A549 (cell line): ENCODE data around the gene CNTN4. TPM values are rescaled to one million over a fixed set of nuclear protein-coding genes. Genes with fewer than 3 reads are reported as not detected.

ENCODE experiments used
- ATAC-seq, 2 experiments: fragments of 200-7000 bp in 1 of 2; fragments of >200 bp in 1 of 2; cut with Nextera tagmentation in 1 of 2; cut with Tn5 transposase in 1 of 2; 3 replicates each; pipeline versions ENCODE4 v1.8.0 to v1.9.1; 2018 to 2020; ENCODE audit warnings: mild to moderate bottlenecking in 1 of 2, moderate library complexity in 1 of 2
- CTCF ChIA-PET: fragments of 300-600 bp; sonication (Branson Sonifier 250); formaldehyde crosslinking; extraction: SDS; loops from one replicate; lab custom pipeline; 2021; ENCODE audit warnings: antibody characterized with exemption, inconsistent platforms; lab: Yijun Ruan, JAX
- POLR2A ChIA-PET: fragments of 350-600 bp; formaldehyde crosslinking; extraction: SDS; loops from one replicate; lab custom pipeline; 2021; ENCODE audit warnings: antibody characterized with exemption, inconsistent platforms; lab: Yijun Ruan, JAX
- DNase-seq, 2 experiments: peaks; one replicate each; pipeline versions ENCODE4 v3.0.0 to v3.0.0-alpha.2; 2011 to 2016; ENCODE audit warnings: low read depth in 1 of 2, low spot score in 1 of 2
- FAIRE-seq: peaks from 2 replicates; lab custom pipeline; 2011; peaks lifted over from hg19 to GRCh38; lab: Jason Lieb, UNC
- H3K27ac ChIP-seq, 2 experiments: fragments of >200 bp; sonication (Bioruptor Twin); formaldehyde crosslinking; 3 replicates each; pipeline ENCODE4 v1.5.1; 2016 to 2017
- H3K4me1 ChIP-seq: fragments of >200 bp; sonication (Bioruptor Twin); formaldehyde crosslinking; 3 replicates; pipeline ENCODE4 v1.6.1; 2016
- H3K4me2 ChIP-seq: fragments of >200 bp; sonication (Bioruptor Twin); formaldehyde crosslinking; 3 replicates; pipeline ENCODE4 v1.6.1; 2016
- H3K4me3 ChIP-seq: fragments of >200 bp; sonication (Bioruptor Twin); formaldehyde crosslinking; 3 replicates; pipeline ENCODE4 v1.5.1; 2016
- H3K9me3 ChIP-seq: fragments of >200 bp; sonication (Bioruptor Twin); formaldehyde crosslinking; 3 replicates; pipeline ENCODE4 v1.6.1; 2016
- CBX2 ChIP-seq: fragments of 200-600 bp; sonication (generic); IDR thresholded peaks from 2 replicates; pipeline ENCODE4 v1.6.1; 2016; ENCODE audit warnings: low read depth, mild to moderate bottlenecking, borderline replicate concordance
- CBX8 ChIP-seq: fragments of 200-600 bp; sonication (generic); IDR thresholded peaks from 2 replicates; pipeline ENCODE4 v1.6.1; 2016
- EHF ChIP-seq: fragments of 250-450 bp; sonication (Bioruptor Pico); IDR thresholded peaks from 2 replicates; pipeline ENCODE4 v1.5.0; 2020; ENCODE audit warnings: mild to moderate bottlenecking
- EHMT2 ChIP-seq: fragments of 200-600 bp; sonication (generic); IDR thresholded peaks from 2 replicates; pipeline ENCODE4 v1.6.1; 2016; ENCODE audit warnings: antibody characterized with exemption, low read depth, mild to moderate bottlenecking, moderate library complexity
- ELK1 ChIP-seq: fragments of 150-350 bp; IDR thresholded peaks from 2 replicates; pipeline ENCODE4 v1.6.1; 2014; ENCODE audit warnings: low read depth, mild to moderate bottlenecking, low read length
- EP300 ChIP-seq, 2 experiments: fragments of >200 bp; sonication (Bioruptor Twin); formaldehyde crosslinking; IDR thresholded peaks; 2 replicates in 1 of 2; 3 replicates in 1 of 2; pipeline ENCODE4 v1.6.1; 2016 to 2017
- GATA3 ChIP-seq: IDR thresholded peaks from 2 replicates; pipeline ENCODE4 v1.6.1; 2012; ENCODE audit warnings: borderline replicate concordance
- HEYL ChIP-seq: fragments of 250-450 bp; sonication (Bioruptor Pico); IDR thresholded peaks from 2 replicates; pipeline ENCODE4 v1.8.0; 2021; ENCODE audit warnings: mild to moderate bottlenecking, moderate library complexity
- HOXB5 ChIP-seq: fragments of 250-450 bp; sonication (Bioruptor Pico); IDR thresholded peaks from 2 replicates; pipeline ENCODE4 v1.5.0; 2020; ENCODE audit warnings: mild to moderate bottlenecking, moderate library complexity
- JUN ChIP-seq, 2 experiments: fragments of >200 bp; sonication (Bioruptor Twin); formaldehyde crosslinking; IDR thresholded peaks; 2 replicates in 1 of 2; 3 replicates in 1 of 2; pipeline ENCODE4 v1.6.1; 2016 to 2017
- JUNB ChIP-seq: fragments of >200 bp; sonication (Bioruptor Twin); formaldehyde crosslinking; IDR thresholded peaks from 2 replicates; pipeline ENCODE4 v1.6.1; 2016
- MAFK ChIP-seq: fragments of 450-650 bp; IDR thresholded peaks from 2 replicates; pipeline ENCODE4 v1.6.1; 2014; ENCODE audit not compliant: partially characterized antibody
- MYC ChIP-seq: IDR thresholded peaks from 2 replicates; pipeline ENCODE4 v1.6.1; 2012; ENCODE audit warnings: mild to moderate bottlenecking, inconsistent platforms, low read length, improper control_type of control experiment, borderline replicate concordance
- NR3C1 ChIP-seq: fragments of >200 bp; sonication (Bioruptor Twin); formaldehyde crosslinking; IDR thresholded peaks from 3 replicates; pipeline ENCODE4 v1.6.1; 2017
- PBX3 ChIP-seq: IDR thresholded peaks from 2 replicates; pipeline ENCODE4 v1.6.1; 2012
- RAD21 ChIP-seq, 2 experiments: fragments of >200 bp in 1 of 2; sonication (Bioruptor Twin) in 1 of 2; formaldehyde crosslinking in 1 of 2; IDR thresholded peaks in 1 of 2; conservative IDR thresholded peaks in 1 of 2; 2 replicates in 1 of 2; 3 replicates in 1 of 2; pipeline ENCODE4 v1.6.1; 2012 to 2018; ENCODE audit warnings: inconsistent platforms in 1 of 2
- RARB ChIP-seq: fragments of 250-450 bp; sonication (Bioruptor Pico); IDR thresholded peaks from 2 replicates; pipeline ENCODE4 v1.8.0; 2021; ENCODE audit warnings: mild to moderate bottlenecking, moderate library complexity
- SMC3 ChIP-seq: fragments of >200 bp; sonication (Bioruptor Twin); formaldehyde crosslinking; IDR thresholded peaks from 3 replicates; pipeline ENCODE4 v1.6.1; 2018; ENCODE audit warnings: inconsistent platforms
- ZNF302 ChIP-seq: fragments of 250-450 bp; sonication (Bioruptor Pico); IDR thresholded peaks from 2 replicates; pipeline ENCODE4 v1.9.0; 2021; ENCODE audit warnings: inconsistent platforms, mild to moderate bottlenecking, moderate library complexity
- ZSCAN20 ChIP-seq: fragments of 250-450 bp; sonication (Bioruptor Pico); IDR thresholded peaks from 2 replicates; pipeline ENCODE4 v1.8.0; 2022; ENCODE audit warnings: mild to moderate bottlenecking, moderate library complexity
- WGBS: methylation state at CpG from one replicate; pipeline ENCODE4 v1.1.6; 2017; ENCODE audit errors: missing lambda C conversion rate; 5-methylcytosine and 5-hydroxymethylcytosine counted together
- polyA plus RNA-seq, 4 experiments: library from polyadenylated mRNA; depleted of rRNA in 3 of 4; stranded (reverse); fragments of >200 nt; fragmentation: RNase III in 1 of 4; extraction: RNeasy Plus Mini Kit Qiagen cat#74134 plus additional on column Dnase treatment in 1 of 4; gene quantifications; 2 replicates in 3 of 4; 3 replicates in 1 of 4; pipeline ENCODE4 v1.2.3, GENCODE V29; 2011 to 2017
- TF ChIP-seq, protein P1 (sequence below): fragments of 200-600 bp; sonication (generic); IDR thresholded peaks from 2 replicates; pipeline ENCODE4 v1.6.1; 2016; ENCODE audit warnings: antibody characterized with exemption, mild to moderate bottlenecking, moderate library complexity
- TF ChIP-seq, protein P2 (sequence below): fragments of 250-450 bp; sonication (Bioruptor Pico); IDR thresholded peaks from 2 replicates; pipeline ENCODE4 v1.5.0; 2021; ENCODE audit warnings: mild to moderate bottlenecking, moderate library complexity, borderline replicate concordance
- TF ChIP-seq, protein P3 (sequence below): fragments of >200 bp; sonication (Bioruptor Twin); formaldehyde crosslinking; IDR thresholded peaks from 3 replicates; pipeline ENCODE4 v1.6.1; 2016

The CNTN4 gene
- polyA plus RNA-seq, 2 of the 4 experiments (the other 2 are of a cell fraction), result 0.03 TPM; not detected in 1

DNA sequence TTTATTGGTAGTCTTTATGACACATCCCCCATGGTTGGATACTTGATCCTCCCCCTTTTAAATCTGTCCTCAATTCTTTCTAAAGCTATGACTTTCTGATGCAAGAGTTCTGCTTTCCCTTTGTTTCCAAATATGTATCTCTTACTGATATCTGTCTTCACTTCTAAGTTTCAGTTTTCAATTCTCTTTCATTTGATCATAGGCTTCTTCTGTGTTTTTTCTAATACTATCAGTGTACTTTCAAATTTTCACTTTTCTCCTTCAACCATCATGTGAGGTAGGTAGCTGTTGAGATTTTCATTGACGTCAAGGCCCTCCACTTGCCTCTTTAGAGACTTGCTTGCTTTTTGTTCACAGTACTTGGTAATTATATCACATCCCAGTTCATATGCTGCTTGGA, 436.5 kb downstream of the CNTN4 start:
- WGBS, result 4% methylated on average over 1 of the region's 1 CpG
- CTCF ChIA-PET, result no interaction called here
- Histone ChIP-seq H3K4me3 (no peak overlapping the region), H3K4me1 (no peaks in the 10 kb centered on the region), H3K4me2 (no peak overlapping the region), H3K9me3 (no peaks in the 10 kb centered on the region), H3K27ac (no peak overlapping the region)
- DNase-seq (no peak), FAIRE-seq (no peak), ATAC-seq (no peak)
- POLR2A ChIA-PET, result no interaction called here
- TF ChIP-seq RAD21 (conservative IDR thresholded peaks at IDR 0.05 in 1 of 2, IDR thresholded peaks at IDR 0.05 in 1 of 2) (no peak), EHF (CRISPR knock-in tag) (no peak)

- Histone ChIP-seq H3K4me3 (no peak overlapping the region), H3K4me1 (no peaks in the 10 kb centered on the region), H3K27ac (no peak overlapping the region), H3K9me3 (no peaks in the 10 kb centered on the region), H3K4me2 (no peak overlapping the region)
- ChIA-PET POLR2A (no interaction called here), CTCF (no interaction called here)
- FAIRE-seq (no peak), DNase-seq (no peak), ATAC-seq (no peak)
- 5% methylated on average over 2 of the region's 2 CpGs for WGBS
- no peak for TF ChIP-seq NR3C1
- TF ChIP-seq MAFK, result peak; percentile 55
These were observed 437.9 kb downstream of the CNTN4 start for GRCh38 chr3:2536575-2536974.

DNA sequence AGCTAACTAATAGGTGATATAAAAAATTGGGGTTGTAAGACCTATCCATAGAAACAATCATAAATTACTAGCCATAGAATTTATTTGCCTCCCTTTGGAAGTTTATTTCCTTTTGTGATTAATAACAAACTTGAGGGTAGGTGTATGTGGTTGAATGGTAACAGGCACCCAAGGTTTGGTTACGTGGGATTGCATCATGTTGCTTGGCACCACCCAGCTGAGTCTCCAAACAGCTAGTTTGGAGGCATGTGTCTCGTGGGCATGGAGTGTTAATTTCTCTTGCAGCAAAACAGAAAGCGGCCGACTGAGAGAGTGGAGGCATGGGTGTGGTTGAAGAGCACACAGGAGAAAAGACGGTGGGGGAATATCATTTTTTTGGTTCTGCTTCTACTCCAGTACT, 441.4 kb downstream of the CNTN4 start:
- ChIA-PET CTCF (no interaction called here), POLR2A (no interaction called here)
- H3K9me3 ChIP-seq, result no peaks in the 10 kb centered on the region
- FAIRE-seq (no peak), DNase-seq (no peak), ATAC-seq (no peak)
- TF ChIP-seq ZSCAN20 (CRISPR knock-in tag) (no peak), CBX2 (no peak), EP300 (IDR thresholded peaks at IDR 0.05) (no peak), ZNF302 (no peak), HEYL (no peak), EHF (CRISPR knock-in tag) (no peak), ELK1 (no peak), HOXB5 (no peak), SMC3 (no peak)
- H3K4me2 ChIP-seq, result no peak overlapping the region
- no peaks in the 10 kb centered on the region for H3K4me1 ChIP-seq
- H3K4me3 ChIP-seq, result no peak overlapping the region
- 5% methylated on average over 5 of the region's 5 CpGs for WGBS
- no peak overlapping the region for H3K27ac ChIP-seq

DNA sequence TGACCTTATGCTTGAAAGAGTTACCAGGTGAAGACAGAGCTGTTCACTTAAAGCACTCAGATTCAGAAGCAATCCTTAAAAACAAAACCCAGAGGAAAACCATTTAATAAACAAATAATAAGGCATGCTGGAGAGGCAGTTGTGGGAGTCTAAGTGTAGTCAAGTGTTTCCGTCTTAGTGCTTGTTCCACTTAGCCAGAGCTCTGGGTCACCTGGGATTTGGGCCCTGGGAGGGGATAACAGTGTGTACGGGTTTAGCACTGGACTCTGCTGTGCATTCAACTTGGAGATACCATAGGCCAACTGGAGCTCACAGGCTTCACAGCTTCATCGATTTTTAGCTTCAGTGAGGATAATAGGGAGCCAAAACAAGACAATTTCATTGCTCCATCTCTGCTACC, 444.6 kb downstream of the CNTN4 start:
- ATAC-seq (no peak), FAIRE-seq (no peak), DNase-seq (no peak)
- 0% methylated on average over 3 of the region's 3 CpGs for WGBS
- no peak overlapping the region for H3K27ac ChIP-seq
- H3K4me1 ChIP-seq, result no peaks in the 10 kb centered on the region
- POLR2A ChIA-PET, result no interaction called here
- H3K9me3 ChIP-seq, result no peaks in the 10 kb centered on the region
- H3K4me2 ChIP-seq, result no peak overlapping the region
- CTCF ChIA-PET, result no interaction called here
- no peak overlapping the region for H3K4me3 ChIP-seq
- no peak for TF ChIP-seq GATA3
- TF ChIP-seq RARB, result no peak
- TF ChIP-seq JUN (IDR thresholded peaks at IDR 0.05), result no peak
- TF ChIP-seq, protein P1, sequence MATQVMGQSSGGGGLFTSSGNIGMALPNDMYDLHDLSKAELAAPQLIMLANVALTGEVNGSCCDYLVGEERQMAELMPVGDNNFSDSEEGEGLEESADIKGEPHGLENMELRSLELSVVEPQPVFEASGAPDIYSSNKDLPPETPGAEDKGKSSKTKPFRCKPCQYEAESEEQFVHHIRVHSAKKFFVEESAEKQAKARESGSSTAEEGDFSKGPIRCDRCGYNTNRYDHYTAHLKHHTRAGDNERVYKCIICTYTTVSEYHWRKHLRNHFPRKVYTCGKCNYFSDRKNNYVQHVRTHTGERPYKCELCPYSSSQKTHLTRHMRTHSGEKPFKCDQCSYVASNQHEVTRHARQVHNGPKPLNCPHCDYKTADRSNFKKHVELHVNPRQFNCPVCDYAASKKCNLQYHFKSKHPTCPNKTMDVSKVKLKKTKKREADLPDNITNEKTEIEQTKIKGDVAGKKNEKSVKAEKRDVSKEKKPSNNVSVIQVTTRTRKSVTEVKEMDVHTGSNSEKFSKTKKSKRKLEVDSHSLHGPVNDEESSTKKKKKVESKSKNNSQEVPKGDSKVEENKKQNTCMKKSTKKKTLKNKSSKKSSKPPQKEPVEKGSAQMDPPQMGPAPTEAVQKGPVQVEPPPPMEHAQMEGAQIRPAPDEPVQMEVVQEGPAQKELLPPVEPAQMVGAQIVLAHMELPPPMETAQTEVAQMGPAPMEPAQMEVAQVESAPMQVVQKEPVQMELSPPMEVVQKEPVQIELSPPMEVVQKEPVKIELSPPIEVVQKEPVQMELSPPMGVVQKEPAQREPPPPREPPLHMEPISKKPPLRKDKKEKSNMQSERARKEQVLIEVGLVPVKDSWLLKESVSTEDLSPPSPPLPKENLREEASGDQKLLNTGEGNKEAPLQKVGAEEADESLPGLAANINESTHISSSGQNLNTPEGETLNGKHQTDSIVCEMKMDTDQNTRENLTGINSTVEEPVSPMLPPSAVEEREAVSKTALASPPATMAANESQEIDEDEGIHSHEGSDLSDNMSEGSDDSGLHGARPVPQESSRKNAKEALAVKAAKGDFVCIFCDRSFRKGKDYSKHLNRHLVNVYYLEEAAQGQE, result no peak
- no peak for TF ChIP-seq EHMT2
- TF ChIP-seq CBX8, result no peak
- TF ChIP-seq ZSCAN20 (CRISPR knock-in tag), result no peak
- no peak for TF ChIP-seq ZNF302
- no peak for TF ChIP-seq JUNB
- no peak for TF ChIP-seq EHF (CRISPR knock-in tag)
- TF ChIP-seq MYC, result no peak
- TF ChIP-seq, protein P2, sequence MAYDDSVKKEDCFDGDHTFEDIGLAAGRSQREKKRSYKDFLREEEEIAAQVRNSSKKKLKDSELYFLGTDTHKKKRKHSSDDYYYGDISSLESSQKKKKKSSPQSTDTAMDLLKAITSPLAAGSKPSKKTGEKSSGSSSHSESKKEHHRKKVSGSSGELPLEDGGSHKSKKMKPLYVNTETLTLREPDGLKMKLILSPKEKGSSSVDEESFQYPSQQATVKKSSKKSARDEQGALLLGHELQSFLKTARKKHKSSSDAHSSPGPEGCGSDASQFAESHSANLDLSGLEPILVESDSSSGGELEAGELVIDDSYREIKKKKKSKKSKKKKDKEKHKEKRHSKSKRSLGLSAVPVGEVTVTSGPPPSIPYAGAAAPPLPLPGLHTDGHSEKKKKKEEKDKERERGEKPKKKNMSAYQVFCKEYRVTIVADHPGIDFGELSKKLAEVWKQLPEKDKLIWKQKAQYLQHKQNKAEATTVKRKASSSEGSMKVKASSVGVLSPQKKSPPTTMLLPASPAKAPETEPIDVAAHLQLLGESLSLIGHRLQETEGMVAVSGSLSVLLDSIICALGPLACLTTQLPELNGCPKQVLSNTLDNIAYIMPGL (CRISPR knock-in tag), result no peak
- TF ChIP-seq, protein P3, sequence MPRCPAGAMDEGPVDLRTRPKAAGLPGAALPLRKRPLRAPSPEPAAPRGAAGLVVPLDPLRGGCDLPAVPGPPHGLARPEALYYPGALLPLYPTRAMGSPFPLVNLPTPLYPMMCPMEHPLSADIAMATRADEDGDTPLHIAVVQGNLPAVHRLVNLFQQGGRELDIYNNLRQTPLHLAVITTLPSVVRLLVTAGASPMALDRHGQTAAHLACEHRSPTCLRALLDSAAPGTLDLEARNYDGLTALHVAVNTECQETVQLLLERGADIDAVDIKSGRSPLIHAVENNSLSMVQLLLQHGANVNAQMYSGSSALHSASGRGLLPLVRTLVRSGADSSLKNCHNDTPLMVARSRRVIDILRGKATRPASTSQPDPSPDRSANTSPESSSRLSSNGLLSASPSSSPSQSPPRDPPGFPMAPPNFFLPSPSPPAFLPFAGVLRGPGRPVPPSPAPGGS, result no peak
- no peak for TF ChIP-seq PBX3
- TF ChIP-seq HOXB5, result no peak
